AG09309 (cell line): ENCODE measurements around the gene RAB3D.
"Not testable (repeated sequence)": the region's sequence is repeated elsewhere in the genome, so short reads cannot be mapped to it uniquely, and the experiment has no call there.

Experiments
- DNase-seq: peaks from one replicate; pipeline ENCODE4 v3.0.0-alpha.2; 2010; ENCODE audit warnings: low read depth
- H3K4me3 ChIP-seq: 2 replicates; pipeline ENCODE4 v1.5.1; 2011; ENCODE audit warnings: mild to moderate bottlenecking, low read depth, low read length, moderate library complexity; ENCODE audit not compliant: control insufficient read depth
- TF ChIP-seq, protein P1 (sequence below): IDR thresholded peaks from 2 replicates; pipeline ENCODE4 v1.5.1; 2011; ENCODE audit warnings: mild to moderate bottlenecking, low read depth, low read length, inconsistent platforms; ENCODE audit not compliant: insufficient read depth, control insufficient read depth; ENCODE audit errors: missing control alignments

RAB3D gene

DNA sequence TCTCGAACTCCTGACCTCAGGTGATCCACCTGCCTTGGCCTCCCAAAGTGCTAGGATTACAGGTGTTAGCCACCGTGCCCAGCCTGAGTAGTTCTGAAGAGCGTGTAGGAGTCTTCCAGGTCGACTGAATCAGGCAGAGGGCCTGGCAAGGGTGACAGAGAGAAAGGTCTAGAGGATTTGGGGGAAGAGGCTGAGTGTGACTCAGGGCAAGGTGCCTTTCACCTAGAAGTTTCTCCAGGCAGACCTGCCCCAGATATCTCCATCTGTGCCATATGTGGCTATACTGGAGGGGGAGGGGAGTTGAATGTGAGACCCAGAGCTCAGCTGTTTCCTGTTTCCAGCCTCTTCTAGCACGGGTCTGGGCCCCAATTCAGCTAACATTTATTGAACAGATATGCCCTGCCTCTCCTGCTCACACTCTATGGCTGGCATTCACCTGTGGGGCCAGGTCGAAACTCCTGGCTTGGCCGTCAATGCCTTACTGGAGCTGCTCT, 8.1 kb upstream of the RAB3D start:
- no peak overlapping the region for H3K4me3 ChIP-seq
- DNase-seq, result no peak
- TF ChIP-seq, protein P1, sequence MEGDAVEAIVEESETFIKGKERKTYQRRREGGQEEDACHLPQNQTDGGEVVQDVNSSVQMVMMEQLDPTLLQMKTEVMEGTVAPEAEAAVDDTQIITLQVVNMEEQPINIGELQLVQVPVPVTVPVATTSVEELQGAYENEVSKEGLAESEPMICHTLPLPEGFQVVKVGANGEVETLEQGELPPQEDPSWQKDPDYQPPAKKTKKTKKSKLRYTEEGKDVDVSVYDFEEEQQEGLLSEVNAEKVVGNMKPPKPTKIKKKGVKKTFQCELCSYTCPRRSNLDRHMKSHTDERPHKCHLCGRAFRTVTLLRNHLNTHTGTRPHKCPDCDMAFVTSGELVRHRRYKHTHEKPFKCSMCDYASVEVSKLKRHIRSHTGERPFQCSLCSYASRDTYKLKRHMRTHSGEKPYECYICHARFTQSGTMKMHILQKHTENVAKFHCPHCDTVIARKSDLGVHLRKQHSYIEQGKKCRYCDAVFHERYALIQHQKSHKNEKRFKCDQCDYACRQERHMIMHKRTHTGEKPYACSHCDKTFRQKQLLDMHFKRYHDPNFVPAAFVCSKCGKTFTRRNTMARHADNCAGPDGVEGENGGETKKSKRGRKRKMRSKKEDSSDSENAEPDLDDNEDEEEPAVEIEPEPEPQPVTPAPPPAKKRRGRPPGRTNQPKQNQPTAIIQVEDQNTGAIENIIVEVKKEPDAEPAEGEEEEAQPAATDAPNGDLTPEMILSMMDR, result no peak

DNA sequence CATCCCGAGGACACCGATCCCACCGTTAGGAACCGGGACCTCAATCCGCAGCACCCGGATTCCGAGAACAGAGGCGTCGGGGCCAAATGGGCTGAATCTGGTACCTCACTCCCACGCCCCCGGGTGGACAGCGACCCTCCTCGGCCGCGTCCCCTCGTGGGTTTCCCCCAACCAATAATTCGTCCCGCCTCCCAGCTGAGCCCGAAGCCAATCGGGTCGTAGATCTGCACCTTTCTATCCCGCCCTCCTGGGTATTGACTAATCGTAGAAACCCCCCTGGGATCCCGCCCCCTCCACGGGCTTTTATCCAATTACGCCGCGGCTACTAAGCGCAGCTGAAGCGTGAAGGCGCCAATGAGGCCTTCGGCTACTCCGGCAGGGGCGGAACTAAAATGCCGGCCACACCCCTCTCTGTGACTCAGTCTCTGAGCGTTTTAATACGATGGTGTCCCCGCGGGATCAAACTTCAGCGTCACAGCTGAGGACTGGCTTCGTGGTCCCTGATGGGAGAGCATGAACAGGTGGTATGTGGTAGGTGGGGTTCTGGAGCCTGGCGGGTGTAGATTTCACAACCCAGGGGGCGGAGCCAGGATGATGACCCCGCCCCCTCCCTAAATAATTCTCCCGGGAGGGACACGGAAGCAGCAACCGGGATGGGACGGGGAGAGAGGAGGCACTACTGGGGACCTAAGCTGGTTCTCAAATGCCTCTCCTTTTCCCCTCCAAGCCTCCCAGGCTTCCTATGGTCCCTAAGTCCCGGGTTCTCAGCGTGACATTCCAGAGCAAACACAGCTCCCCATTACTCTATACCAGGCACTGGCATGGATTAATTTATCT, 6.9 kb upstream of the RAB3D start, which contains the start of the genes CCDC159 and TMEM205:
Gene CCDC159, plus strand, starts transcription at position 416 of the 837 bp plus-strand sequence. Its CDS starts 88 bp downstream, at position 504.
Gene TMEM205, minus strand, starts transcription at position 165 of the 837 bp plus-strand sequence. CDS start 649 bp downstream, outside the sequence.
- TF ChIP-seq, protein P1, result no peak
- H3K4me3 ChIP-seq, result peak within 1 kb of the TSS; percentile 63
- peak; percentile 95 for DNase-seq

DNA sequence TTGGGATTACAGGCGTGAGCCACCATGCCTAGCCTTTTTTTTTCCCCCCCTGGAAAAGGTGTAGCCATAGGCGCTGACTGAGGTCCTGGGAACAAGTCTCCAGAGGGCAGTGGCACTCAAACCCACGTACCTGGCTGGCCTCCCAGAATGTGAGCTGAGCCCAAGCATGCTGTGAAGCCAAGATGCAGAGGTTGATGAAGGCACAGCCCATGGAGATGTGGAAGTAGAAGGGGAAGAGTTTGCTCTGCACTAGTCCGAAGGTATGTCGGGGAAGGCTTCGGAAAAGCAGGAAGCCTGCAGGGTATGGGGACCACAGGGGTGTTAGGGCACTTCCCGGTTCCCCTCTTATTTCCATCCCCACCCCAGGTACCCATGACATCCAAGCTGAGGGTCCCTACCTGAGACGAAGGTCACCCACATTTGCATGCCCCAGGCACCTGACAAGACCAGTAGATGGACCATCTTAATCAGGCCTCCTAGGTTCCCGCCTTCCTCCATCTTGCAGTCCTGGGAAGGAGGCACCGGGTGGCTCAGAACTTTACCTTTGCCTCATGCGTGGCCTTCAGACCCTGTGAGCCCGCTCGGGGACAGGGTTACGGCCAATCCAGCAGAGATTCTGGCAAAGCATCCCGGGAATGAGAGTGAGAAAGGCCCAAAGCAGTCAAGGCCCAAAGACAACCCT, 5.8 kb upstream of the RAB3D start:
- no peak for DNase-seq
- peak overlapping the region; percentile 63 for H3K4me3 ChIP-seq
- TF ChIP-seq, protein P1, result no peak

DNA sequence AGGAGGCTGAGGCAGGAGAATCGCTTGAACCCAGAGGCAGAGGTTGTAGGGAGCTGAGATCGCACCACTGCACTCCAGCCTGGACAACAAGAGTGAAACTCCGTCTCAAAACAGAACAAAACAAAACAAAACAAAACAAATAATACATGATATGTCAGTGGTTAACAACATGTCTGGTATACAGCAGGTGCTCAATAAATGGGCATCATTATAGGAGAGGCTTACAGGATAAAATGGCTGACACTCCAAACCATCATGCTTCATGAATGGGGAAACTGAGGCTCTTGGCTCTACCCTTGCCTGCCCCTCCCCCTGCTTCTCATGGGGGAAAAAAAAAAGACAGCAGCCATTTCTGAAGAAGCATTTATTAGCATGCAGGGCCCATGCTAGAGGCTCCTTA, 3.0 kb upstream of the RAB3D start:
- H3K4me3 ChIP-seq, result no peak overlapping the region
- TF ChIP-seq, protein P1, result no peak

DNA sequence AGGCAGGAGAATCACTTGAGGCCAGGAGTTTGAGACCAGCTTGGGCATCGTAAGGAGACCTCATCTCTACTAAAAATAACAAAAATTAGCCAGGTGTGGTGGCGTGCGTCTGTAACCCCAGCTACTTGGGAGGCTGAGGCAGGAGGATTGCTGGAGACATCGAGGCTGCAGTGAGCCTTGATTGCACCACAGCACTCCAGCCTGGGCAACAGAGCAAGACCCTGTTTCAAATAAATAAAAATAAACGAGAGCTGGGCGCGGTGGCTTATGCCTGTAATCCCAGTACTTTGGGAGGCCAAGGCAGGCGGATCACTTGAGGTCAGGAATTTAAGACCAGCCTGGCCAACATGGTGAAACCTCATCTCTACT, 626 bp upstream of the RAB3D start:
- H3K4me3 ChIP-seq, DNase-seq: not testable (repeated sequence)

More for the DNA sequence above, 3.0 kb upstream of the RAB3D start:
- no peak for DNase-seq

DNA sequence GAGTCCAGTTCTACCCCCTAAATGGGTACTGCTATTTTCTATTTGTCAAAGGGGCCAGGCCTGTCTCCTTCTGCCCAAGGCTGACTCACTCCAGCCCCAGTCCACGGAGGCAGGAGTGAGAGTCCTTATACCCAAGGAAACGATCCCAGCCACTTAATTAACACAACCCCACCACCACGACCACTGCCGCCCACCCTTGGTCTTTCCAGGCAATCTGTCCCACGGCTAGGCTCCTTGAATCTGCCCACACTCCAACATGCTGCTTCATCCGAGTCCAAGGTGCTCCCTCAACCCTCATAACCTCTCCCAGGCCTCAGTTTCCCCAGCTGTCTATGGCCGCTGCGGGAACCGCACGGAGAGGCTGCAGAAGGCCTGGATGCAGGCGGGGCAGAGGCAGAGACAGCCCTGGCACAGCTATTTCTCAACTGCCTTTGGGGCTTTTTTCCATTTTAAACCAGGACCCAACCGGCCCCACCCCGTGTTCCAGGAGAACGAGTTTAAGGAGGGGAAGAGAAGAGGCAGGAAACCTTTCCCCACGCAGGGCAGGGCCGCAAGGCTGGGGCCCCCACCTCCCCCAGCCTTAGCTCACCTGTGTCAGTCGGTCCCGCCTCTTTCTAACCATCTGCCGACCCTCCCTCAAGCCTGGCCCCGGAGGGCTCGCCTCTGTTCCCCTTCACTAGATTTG, 746 bp downstream of the RAB3D start:
- H3K4me3 ChIP-seq, result peak overlapping the region; percentile 63
- TF ChIP-seq, protein P1, result no peak
- no peak for DNase-seq
